Epidermal melanocyte (primary cell): ENCODE measurements around the gene PDE4D.
"Not testable (repeated sequence)": the region's sequence is repeated elsewhere in the genome, so short reads cannot be mapped to it uniquely, and the experiment has no call there.

Experiments
- DNase-seq: peaks from one replicate; pipeline ENCODE4 v3.0.0; 2011; ENCODE audit warnings: low spot score; ENCODE audit not compliant: insufficient read length

Gene PDE4D

DNA sequence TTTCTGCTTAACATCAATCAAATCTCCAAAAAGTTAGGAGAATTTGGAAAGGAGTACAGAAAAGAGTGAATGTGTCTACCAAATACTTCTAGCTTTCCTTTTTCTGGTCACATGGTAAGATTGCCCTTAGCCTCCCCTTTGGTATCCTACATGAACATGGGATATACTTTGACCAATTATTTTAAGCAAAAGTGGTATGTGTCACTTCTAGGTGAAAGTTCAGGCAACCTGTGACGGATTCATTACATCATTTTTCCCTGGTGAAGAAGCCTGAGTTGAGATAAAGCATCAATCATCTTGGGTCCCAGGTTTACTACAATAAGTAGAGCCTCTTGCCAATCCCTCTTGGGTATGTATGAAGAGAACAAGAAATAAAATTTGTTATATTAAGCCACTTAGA is 419.2 kb downstream of the PDE4D start:
- DNase-seq = no peak

DNA sequence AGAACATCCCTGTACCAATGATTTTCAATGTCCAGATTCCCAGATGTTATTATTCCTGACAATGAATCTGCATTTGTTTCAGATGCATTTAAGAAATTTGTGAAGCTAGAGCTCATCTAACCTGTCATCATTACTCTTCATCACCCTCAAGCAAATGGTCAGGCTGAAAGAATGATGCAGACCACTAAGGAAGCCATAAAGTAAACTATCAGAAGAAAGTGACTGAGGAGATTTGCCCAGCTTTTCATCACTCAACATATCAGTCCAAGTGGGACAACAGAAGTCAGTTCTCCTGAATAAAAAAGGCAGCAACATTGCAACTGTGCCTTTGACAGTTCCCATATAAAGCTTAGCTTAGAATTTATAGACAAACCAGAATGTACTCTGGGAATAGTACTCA is 419.9 kb downstream of the PDE4D start:
- no peak for DNase-seq

DNA sequence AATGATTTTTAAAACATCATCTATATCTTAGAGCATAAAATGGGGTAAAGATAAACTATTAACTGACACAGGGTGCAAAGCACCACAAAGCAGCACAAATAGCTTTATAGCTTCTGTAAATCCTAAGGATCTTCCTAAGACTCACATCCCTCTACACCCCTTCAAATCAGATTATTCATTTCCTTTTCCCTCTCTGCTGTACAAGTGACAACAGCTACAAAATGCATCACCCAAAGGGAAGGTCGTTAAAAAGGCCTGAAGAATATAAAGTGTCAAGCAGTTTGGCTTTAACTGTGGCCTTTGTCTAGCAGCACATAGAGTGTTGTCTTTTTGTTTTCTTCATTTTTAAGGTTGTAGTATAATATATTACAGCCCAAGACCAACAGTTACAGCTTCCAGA is 422.1 kb downstream of the PDE4D start:
- DNase-seq = no peak

DNA sequence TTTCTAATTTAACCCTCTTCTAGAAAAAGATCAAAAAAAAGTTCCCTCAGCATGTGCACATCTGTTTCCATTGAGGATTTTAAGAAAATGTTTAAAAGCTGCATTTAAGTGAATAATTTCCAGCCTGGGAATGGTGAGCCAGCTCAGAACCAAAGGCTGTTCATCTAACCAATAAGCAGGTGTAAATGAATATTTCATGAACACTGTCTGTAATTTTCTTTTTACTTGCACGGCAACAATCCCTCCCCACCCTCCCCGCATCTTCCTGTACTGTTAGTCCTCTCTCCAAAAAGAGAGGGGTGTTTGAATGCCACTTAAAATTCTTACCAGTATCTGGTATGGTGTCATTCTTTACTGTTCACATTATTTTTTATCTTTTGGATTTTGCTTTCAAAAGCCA is 425.6 kb downstream of the PDE4D start:
- DNase-seq = no peak

DNA sequence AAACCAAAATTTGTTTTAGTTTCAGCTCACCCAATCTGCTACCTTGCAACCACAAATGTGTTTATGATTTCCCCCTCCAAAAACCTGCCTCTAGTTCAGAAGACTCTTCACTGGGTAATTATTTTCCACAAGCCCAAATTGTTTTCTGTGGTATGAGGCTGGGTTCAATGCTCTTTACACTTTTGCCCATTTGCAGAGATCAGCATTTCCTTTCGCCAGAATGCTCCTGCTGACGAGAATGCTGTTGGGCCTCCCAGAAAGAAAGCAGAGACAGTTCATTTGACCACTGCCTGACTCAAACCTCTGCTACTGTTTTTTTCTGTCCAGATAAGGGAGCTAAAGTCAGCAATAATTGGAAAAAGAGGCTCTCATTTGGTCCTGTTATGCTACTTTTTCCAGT is 427.3 kb downstream of the PDE4D start:
- DNase-seq = no peak

DNA sequence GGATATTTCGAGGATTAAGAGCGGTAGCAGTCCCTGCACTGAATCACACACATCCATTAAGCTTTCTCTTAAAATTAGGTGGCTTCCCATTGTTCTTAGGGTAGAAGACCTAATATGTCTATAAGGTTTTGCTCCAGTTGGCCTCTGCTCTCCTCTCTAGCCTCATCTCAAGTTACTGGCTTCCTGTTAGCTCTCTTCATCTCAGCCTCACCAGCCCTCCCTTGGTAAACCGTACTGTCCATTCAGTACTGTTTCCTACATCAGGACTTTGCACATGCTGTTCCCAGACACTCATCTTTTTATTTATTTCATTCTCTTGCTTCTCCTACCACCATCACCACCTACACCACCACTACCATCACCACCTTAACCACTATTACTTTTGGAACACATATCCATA is 428.6 kb downstream of the PDE4D start:
- DNase-seq = no peak

DNA sequence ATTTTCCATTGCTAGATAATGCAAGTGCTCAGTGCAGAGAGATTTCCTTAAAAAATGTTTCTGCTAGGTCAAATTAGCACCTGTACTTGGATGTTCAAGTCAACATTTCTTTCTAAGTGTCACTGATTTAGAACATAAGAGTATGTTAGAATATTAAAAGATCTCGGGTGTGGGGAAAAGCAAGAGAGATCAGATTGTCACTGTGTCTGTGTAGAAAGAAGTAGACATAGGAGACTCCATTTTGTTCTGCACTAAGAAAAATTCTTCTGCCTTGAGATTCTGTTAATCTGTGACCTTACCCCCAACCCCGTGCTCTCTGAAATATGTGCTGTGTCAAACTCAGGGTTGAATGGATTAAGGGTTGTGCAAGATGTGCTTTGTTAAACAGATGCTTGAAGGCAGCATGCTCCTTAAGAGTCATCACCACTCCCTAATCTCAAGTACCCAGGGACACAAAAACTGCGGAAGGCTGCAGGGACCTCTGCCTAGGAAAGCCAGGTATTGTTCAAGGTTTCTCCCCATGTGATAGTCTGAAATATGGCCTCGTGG is 429.8 kb downstream of the PDE4D start:
- DNase-seq = not testable (repeated sequence)

DNA sequence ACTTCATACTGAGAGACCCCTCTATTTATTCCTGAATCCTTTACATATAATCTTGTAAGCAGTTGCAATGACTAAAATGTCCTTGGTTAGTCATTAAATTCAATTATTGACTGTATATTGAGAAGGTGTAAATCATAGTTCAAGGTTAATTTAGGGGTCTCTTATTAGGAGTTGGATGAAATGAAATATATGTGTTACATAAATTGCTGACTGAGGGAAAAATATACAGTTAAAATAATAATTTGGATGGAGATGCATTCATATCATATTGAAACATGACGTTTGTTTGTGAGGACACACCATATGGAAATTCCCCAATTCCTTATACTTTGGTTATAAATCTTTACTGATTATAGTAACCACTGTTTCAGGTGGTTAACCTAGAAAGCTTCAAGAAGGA is 430.6 kb downstream of the PDE4D start:
- DNase-seq = no peak

DNA sequence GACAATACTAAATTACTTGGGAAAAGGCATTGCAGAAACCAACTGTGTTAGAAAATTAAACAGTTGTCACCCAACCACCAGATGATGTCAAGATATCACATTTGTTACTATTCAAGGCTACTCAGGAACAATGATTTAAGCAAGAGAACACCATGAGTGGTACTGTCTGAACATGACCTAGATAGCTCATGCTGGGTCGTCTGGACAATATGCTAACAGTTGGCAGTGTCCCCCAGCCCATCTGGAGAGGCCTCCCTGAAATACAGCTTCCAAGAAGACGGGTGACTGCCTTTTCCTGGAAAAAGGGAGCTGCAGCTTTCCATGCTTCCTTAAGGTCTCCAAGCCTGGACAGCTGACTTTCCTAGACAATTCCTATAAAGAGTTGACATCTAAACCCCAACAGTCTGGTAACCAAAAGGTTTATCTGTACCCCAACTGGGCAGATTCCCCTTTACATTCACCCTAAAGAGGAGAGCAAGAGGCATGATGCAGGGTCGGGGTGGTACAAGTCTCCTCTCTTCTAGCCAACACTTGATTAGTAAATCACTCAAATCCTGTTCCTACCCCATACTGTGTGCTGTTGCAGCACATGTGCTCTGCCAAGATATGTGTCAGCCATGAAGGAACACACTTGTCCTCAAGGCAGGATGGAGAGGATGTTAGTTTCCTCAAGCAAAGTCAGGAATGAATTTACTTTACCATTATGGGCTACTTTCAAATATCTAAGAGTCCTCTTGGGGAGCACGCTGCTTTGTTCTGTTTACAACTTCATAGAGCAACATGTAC is 433.0 kb downstream of the PDE4D start:
- DNase-seq = no peak

DNA sequence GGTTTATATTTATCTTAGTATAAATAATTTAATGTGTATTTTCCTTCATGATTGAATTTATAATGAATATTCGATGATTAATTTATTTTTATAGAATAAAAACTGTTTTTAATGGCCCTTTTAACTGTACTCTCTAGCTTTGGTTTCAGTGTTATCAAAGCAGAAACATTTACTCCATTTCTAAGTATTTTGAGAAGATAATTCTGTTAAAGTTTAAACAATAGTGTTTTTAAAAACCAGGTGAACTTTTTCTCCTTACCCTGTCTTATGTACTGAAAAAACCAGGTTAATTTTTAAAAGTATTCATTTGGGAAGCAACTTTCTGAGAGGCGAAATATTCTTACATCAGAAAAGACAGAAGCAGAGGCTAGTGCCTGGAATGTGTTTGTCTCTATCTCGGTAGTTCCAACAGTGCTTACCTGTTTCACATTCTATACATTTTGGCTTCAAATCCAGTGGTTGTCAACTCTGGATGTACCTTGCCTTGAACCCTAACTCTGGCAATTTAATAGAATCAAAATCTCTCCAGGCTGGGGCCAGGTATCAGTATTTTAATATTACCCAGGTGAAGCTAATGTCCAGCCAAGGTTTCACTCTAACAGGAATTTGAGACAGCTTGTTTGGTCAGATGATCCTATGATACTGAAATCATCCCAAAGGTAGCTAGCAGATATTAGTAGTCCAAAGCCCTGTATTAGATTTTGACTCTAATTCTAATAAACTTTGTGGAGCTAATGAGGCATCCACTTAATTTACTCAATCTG is 434.4 kb downstream of the PDE4D start:
- no peak for DNase-seq

DNA sequence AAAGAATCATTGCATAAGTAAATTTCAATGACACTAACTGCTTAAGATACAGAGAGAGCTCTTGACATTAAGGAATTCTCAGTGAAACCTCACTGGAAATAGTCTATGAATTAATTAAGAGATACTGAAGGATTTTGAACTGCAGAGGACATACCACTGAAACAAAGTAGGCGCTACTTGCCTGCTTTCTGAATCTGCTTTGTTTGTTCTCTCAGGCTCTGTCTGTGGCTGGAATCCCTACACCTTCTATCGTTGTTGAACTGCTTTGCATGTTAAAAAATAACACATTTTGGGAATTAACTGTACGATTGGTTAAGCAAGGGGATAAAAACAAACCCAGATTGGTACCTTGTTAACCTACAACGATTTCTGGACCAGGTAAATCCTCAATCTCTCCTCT is 435.2 kb downstream of the PDE4D start:
- no peak for DNase-seq

DNA sequence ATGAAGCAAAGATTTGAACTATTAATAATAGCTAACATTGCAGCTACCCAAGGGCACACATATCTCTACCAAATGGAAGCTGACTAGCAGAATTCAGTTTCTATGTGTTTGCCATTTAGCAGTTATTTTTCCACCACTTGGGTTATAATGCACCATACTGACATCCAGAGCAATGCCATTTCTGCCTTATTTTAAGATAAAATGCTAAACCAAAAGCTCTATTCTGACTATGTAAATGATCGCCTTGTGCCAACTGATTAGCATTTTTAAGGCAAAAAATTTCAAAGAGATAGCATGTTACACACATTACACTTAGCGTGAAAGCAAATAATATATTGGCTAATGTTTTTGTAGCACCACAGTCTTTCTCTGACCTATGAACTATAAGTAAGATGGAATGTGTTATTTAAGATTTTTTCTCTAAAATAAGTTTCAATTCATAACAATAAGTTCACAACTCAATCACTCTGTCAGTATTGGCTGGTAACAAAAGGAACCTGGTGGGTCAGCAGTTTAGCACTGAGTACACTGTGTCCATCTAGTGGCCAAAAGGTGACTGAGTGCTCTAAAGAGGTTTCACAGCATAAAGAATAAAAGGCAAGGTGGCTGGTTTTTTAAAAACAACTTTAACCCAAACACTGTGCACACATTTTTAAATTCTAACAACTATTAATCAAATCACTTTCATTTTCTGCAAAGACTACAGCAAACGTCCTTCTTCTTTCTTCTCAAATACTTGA is 443.5 kb downstream of the PDE4D start:
- no peak for DNase-seq

DNA sequence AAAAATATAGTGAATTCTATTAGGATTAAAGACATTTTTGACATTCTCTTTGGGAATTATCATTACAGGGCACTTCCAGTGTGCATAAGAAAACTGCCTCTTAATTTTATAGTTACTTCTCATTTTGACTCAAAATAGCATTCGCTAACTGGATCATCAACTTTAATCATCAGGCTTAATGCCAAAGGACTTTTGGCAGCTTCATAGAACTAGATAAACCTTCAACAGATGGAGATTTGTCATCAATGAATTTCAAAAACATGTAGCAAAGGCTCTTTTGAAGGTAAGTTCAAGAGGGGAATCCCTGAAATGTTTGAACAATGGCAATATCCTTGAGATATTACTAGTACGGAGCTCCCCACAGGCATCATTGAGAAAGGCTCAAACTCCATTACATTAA is 447.2 kb downstream of the PDE4D start:
- DNase-seq = no peak

DNA sequence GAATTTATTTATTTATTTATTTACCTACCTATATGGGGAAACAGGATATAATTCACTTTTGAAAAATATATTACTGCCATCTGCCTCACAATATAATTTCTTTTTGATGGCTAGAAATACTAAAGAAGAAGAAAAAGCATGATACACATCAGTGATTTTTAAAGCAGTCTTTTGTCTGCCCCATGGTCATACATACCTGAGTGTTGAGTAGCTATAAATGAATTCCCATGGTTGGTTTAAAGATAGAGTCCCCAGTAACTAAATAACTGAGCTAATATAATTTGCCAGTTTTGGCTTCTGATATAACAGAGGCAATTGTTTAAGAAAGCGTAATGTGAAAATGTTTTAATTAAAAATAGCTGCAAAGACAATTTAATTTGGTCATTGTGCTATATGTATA is 447.8 kb downstream of the PDE4D start:
- no peak for DNase-seq

DNA sequence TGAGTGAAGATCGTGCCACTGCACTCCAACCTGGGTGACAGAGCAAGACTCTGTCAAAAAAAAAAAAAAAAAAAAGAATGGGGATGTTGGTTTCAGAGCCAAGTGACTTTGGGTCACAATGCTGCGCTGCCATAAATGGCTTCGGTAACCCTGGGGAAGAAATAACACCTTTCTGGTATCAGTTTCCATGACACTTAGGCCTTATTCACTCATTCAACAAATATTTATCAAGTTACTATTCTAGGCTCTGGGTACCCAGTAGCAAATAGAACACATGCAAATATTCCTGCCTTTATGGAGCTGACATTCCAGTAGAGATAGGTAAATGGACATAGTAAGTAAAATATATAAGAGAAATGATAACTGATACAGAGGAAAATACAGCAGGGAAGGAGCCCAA is 454.2 kb downstream of the PDE4D start:
- no peak for DNase-seq

DNA sequence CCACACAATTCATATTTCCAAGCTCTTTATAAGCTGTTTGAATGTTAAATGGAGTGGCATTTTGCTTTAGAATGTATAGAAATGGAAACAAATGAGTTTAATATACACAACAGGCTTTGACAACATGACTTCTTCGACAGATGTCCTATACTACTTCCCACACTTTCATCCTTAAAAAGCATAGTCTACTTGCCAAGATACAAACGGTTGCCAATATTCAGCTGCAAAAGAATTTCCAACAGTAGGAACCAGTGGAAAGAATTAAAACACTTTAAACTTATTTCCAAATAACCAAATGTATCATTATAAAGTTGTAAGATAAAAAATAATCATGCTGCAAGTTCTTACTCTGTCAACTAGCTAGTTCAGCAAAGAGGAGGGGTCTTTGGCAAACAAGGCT is 456.4 kb downstream of the PDE4D start:
- DNase-seq = no peak

DNA sequence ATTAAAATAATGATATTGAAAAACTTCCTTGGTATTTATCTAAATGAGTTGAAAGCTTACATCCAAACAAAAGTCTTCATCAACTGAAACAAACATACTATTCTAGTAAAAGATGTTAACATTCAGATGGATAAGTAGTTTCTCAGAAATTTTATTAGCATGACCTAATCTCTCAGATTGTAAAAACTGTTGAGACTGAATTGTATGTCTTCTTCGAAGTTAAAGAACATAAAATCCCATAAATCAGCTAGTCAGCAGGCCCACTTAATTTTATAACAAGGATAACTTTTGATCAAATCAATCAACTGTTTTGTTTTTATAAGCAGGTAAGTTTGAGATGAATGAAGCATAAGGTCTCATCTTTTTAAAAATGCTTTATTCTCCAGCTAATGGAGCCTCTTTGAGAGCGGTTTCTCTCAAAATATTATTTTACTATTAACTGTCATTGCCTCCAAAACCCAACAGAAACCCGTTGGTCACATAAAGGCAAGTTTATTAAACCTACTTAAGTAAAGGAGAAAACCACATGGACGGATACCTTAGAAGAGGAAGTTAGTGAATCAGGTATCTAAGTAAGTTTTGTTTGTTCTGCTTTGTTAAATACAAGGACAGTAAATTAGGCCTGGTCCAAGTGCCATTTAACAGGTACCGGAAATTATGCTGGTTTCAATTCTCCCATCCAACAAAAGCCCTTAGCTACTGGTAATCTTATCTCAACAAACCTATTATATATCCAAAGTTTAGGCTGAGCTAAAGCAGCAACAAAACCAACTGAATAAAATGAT is 457.0 kb downstream of the PDE4D start:
- no peak for DNase-seq

DNA sequence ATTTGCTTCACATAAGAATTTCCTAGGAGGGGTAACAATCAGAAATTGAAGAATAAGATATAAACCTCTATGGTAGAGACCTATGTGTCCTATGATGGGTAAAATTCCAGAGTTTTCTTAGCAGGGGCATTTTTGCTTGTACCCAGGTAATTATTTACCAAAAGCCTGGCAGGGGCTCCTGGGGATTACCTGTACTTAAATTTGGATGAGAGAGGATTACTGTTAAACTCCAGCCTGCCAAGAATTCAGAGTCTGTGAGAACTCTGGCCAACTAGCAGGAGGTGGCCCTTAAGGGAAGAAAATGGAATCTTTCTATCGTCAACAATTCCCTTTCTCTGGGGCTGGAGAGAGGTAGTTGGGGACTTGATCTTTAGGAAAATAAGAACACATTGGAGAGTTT is 460.4 kb downstream of the PDE4D start:
- no peak for DNase-seq

DNA sequence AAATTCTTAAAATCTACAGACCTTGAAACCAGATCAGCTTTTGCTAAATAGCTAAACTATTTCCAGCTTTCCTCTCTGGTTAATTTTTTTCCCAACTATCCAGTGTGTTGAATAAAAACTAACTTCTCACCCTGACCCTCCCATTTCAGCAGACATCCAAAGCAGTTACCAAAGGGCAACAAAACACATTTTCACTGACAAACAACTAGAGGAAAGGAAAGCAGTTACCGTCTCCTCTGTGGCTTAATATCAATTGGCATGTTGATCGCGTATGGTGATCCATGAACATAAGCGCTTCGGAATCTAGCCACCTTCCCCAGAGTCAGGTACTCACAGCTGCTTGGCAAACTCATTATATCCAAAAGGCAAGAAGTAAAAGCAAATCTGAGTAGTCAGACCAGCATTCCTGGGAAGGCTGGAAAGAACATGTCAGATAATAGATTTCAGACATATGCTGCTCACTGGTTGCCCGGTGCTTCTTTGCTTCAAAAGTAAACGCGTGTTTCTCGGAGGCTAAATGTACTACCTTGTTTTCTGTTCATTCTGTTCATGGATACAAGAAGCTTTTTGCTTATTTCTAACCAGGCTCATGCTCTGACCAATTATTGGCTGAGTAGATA is 463.4 kb downstream of the PDE4D start:
- DNase-seq = no peak

DNA sequence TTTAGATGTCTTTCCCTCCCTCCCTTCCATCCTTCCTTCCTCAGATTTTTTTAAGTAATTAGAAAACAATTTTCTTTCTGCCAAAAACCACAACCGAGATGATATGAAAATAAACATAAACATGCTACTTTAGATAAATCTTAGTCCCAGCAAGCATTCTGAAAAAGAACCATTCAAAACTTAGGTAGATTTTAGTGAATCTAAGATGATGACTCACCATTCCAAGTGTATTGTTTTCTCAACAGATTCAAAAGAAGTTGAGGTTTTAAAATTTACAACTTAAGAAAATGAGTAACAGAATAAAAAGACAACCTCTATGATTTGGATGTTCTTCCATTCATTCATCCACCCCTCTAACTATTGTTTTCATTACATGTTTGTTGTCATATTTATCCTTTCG is 465.1 kb downstream of the PDE4D start:
- DNase-seq = no peak

DNA sequence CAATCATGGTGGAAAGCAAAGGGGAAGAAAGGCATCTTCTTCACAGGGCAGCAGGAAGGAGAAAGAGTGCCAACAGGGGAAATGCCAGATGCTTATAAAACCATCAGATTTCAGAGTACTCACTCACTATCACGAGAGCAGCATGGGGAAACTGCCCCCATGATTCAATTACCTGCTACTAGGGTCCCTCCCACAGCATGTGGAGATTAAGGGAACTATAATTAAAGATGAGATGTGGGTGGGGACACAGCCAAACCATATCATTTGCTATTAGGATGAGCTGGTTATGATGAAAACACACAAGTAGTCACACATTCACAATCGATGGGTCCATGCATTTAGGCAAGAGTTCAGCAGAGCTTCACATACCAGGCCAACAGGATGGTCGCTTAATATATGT is 469.0 kb downstream of the PDE4D start:
- DNase-seq = no peak
